H9 (cell line): Measurements from ENCODE around the gene LTBP2. TPM values are rescaled to one million over a fixed set of nuclear protein-coding genes. Genes with fewer than 3 reads are reported as not detected.

Experiments
- DNase-seq: peaks from one replicate; pipeline ENCODE4 v3.0.0-alpha.2; 2017
- H2AFZ ChIP-seq: one replicate; pipeline ENCODE4 v1.6.1; 2013; ENCODE audit warnings: mild to moderate bottlenecking, low read length, control low read depth, moderate library complexity
- H2AK5ac ChIP-seq: 2 replicates; pipeline ENCODE4 v1.6.1; 2013; ENCODE audit warnings: low read length, control low read depth, mixed read lengths; ENCODE audit not compliant: insufficient read length
- H2BK120ac ChIP-seq: one replicate; pipeline ENCODE4 v1.6.1; 2013; ENCODE audit warnings: low read depth, mild to moderate bottlenecking, low read length, control low read depth, inconsistent platforms; ENCODE audit not compliant: poor library complexity, severe bottlenecking
- H2BK12ac ChIP-seq: 2 replicates; pipeline ENCODE4 v1.6.1; 2013; ENCODE audit warnings: low read length, control low read depth, mixed read lengths, low read depth; ENCODE audit not compliant: insufficient read length
- H2BK15ac ChIP-seq: 2 replicates; pipeline ENCODE4 v1.6.1; 2013; ENCODE audit warnings: low read depth, low read length, control low read depth
- H2BK20ac ChIP-seq: one replicate; pipeline ENCODE4 v1.6.1; 2013; ENCODE audit warnings: low read depth, mild to moderate bottlenecking, low read length, control low read depth, inconsistent platforms; ENCODE audit not compliant: poor library complexity, severe bottlenecking
- H2BK5ac ChIP-seq: 2 replicates; pipeline ENCODE4 v1.6.1; 2013; ENCODE audit warnings: low read length, control low read depth, mixed read lengths; ENCODE audit not compliant: insufficient read length
- H3K14ac ChIP-seq: 2 replicates; pipeline ENCODE4 v1.6.1; 2013; ENCODE audit warnings: low read length, control low read depth; ENCODE audit not compliant: insufficient read depth
- H3K18ac ChIP-seq: 2 replicates; pipeline ENCODE4 v1.6.1; 2013; ENCODE audit warnings: low read depth, mild to moderate bottlenecking, mixed read lengths, low read length, control low read depth; ENCODE audit not compliant: insufficient read length
- H3K23ac ChIP-seq: 2 replicates; pipeline ENCODE4 v1.6.1; 2013; ENCODE audit warnings: low read length, control low read depth, mixed read lengths, low read depth; ENCODE audit not compliant: insufficient read length
- H3K23me2 ChIP-seq: 2 replicates; pipeline ENCODE4 v1.6.1; 2013; ENCODE audit warnings: low read depth, mild to moderate bottlenecking, mixed read lengths, low read length, control low read depth; ENCODE audit not compliant: insufficient read length, poor library complexity, severe bottlenecking
- H3K27ac ChIP-seq: 2 replicates; pipeline ENCODE4 v1.5.1; 2013; ENCODE audit warnings: low read length, control low read depth, mixed read lengths, low read depth; ENCODE audit not compliant: insufficient read length
- H3K27me3 ChIP-seq: 2 replicates; pipeline ENCODE4 v1.6.1; 2013; ENCODE audit warnings: low read length, control low read depth, inconsistent platforms; ENCODE audit not compliant: insufficient read depth
- H3K4ac ChIP-seq: 2 replicates; pipeline ENCODE4 v1.6.1; 2013; ENCODE audit warnings: low read depth, mild to moderate bottlenecking, control low read depth, inconsistent platforms, low read length, moderate library complexity
- H3K4me1 ChIP-seq: 2 replicates; pipeline ENCODE4 v1.6.1; 2013; ENCODE audit warnings: low read length, control low read depth, inconsistent platforms; ENCODE audit not compliant: insufficient read depth
- H3K4me2 ChIP-seq: 2 replicates; pipeline ENCODE4 v1.6.1; 2013; ENCODE audit warnings: low read length, control low read depth, mixed read lengths; ENCODE audit not compliant: insufficient read length, insufficient read depth
- H3K56ac ChIP-seq: 2 replicates; pipeline ENCODE4 v1.6.1; 2013; ENCODE audit warnings: low read depth, mild to moderate bottlenecking, mixed read lengths, low read length, control low read depth; ENCODE audit not compliant: insufficient read length
- H3K79me1 ChIP-seq: 2 replicates; pipeline ENCODE4 v1.6.1; 2013; ENCODE audit warnings: low read depth, mild to moderate bottlenecking, moderate library complexity, low read length, control low read depth, inconsistent platforms; ENCODE audit not compliant: insufficient read depth, poor library complexity, severe bottlenecking
- H3K79me2 ChIP-seq: 2 replicates; pipeline ENCODE4 v1.6.1; 2013; ENCODE audit warnings: low read length, control low read depth, inconsistent platforms; ENCODE audit not compliant: insufficient read depth
- H3K9ac ChIP-seq: 2 replicates; pipeline ENCODE4 v1.6.1; 2013; ENCODE audit warnings: low read length, control low read depth, mixed read lengths; ENCODE audit not compliant: insufficient read length; ENCODE audit errors: extremely low read depth
- H3K9me3 ChIP-seq: one replicate; pipeline ENCODE4 v1.6.1; 2013; ENCODE audit warnings: low read depth, low read length, inconsistent platforms; ENCODE audit not compliant: control insufficient read depth
- H3T11ph ChIP-seq: one replicate; pipeline ENCODE4 v1.6.1; 2013; ENCODE audit warnings: mild to moderate bottlenecking, low read length, control low read depth, inconsistent platforms
- H4K20me1 ChIP-seq: one replicate; pipeline ENCODE4 v1.6.1; 2013; ENCODE audit not compliant: control insufficient read depth, insufficient read length, insufficient read depth
- H4K5ac ChIP-seq: 2 replicates; pipeline ENCODE4 v1.6.1; 2013; ENCODE audit warnings: low read depth, mild to moderate bottlenecking, mixed read lengths, low read length, control low read depth; ENCODE audit not compliant: insufficient read length
- H4K8ac ChIP-seq: replicated peaks from 2 replicates; pipeline ENCODE4 v1.6.1; 2013; ENCODE audit warnings: low read length, control low read depth, mixed read lengths, low read depth; ENCODE audit not compliant: insufficient read length
- H4K91ac ChIP-seq: 2 replicates; pipeline ENCODE4 v1.6.1; 2013; ENCODE audit warnings: low read depth, mild to moderate bottlenecking, moderate library complexity, mixed read lengths, low read length, control low read depth; ENCODE audit not compliant: insufficient read length
- H3K27ac Mint-ChIP-seq, 3 experiments: 2 replicates in 2 of 3; 3 replicates in 1 of 3; pipeline ENCODE4 v1.8.0; 2020 to 2021; ENCODE audit warnings: mixed read lengths in 3 of 3, mild to moderate bottlenecking in 1 of 3, moderate library complexity in 1 of 3
- H3K27me3 Mint-ChIP-seq: 2 replicates; pipeline ENCODE4 v1.8.0; 2021; ENCODE audit warnings: low read depth, mild to moderate bottlenecking, moderate library complexity, mixed read lengths
- H3K36me3 Mint-ChIP-seq, 3 experiments: 2 replicates in 2 of 3; 3 replicates in 1 of 3; pipeline ENCODE4 v1.8.0; 2020 to 2021; ENCODE audit warnings: low read depth in 3 of 3, mixed read lengths in 3 of 3; ENCODE audit not compliant: insufficient read depth in 1 of 3
- H3K4me1 Mint-ChIP-seq, 2 experiments: 2 replicates each; pipeline ENCODE4 v1.8.0; 2020; ENCODE audit warnings: mixed read lengths in 2 of 2
- H3K4me3 Mint-ChIP-seq, 2 experiments: 2 replicates in 1 of 2; 3 replicates in 1 of 2; pipeline ENCODE4 v1.8.0; 2020 to 2021; ENCODE audit warnings: mild to moderate bottlenecking in 2 of 2, mixed read lengths in 2 of 2, moderate library complexity in 1 of 2
- H3K9me3 Mint-ChIP-seq, 2 experiments: 2 replicates in 1 of 2; 3 replicates in 1 of 2; pipeline ENCODE4 v1.8.0; 2020; ENCODE audit warnings: mild to moderate bottlenecking in 2 of 2, mixed read lengths in 2 of 2, moderate library complexity in 1 of 2
- WGBS: extraction: QIAGEN DNeasy Blood & Tissue Kit; methylation state at CpG from one replicate; pipeline ENCODE4 v1.1.7; 2013; ENCODE audit warnings: missing lambda C conversion rate, low lambda C conversion rate, mixed read lengths; ENCODE audit not compliant: insufficient read length; ENCODE audit errors: extremely low coverage; 5-methylcytosine and 5-hydroxymethylcytosine counted together
- total RNA-seq: library from RNA; stranded (reverse); gene quantifications from 2 replicates; pipeline ENCODE4 v1.2.1, GENCODE V29; 2021
- TF ChIP-seq, protein P1 (sequence below): fragments of 200-600 bp; sonication (generic); conservative IDR thresholded peaks from 3 replicates; pipeline ENCODE4 v1.8.0; 2021; ENCODE audit warnings: antibody characterized with exemption, mild to moderate bottlenecking

Gene LTBP2
- total RNA-seq, 1 experiment from 2014 or later: 0.77 TPM

DNA sequence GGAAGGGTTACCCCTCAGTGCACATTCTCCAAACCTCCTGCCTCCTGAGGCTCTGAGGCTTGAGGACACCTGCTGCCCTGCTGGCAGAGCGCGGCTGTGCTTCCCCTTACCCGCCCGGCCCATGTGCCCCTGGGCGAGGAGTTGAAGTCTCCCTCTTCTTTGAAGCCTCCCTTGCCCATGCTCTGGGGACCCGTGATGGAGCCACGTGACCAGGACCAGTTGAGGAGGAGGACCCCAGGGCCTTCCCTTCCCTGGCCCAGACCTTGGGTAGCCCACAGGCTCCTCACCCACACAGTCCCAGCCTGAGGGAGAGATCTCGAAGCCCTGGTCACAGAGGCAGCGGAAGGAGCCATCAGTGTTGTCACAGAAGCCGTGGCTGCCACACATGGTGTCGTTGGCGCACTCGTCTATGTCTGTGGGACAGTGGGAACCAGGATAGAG is 105.6 kb downstream of the LTBP2 start:
- no peak overlapping the region for H2BK15ac ChIP-seq
- H3K9ac ChIP-seq: no peak overlapping the region

More for the DNA sequence above, 105.6 kb downstream of the LTBP2 start:
- TF ChIP-seq, protein P1, sequence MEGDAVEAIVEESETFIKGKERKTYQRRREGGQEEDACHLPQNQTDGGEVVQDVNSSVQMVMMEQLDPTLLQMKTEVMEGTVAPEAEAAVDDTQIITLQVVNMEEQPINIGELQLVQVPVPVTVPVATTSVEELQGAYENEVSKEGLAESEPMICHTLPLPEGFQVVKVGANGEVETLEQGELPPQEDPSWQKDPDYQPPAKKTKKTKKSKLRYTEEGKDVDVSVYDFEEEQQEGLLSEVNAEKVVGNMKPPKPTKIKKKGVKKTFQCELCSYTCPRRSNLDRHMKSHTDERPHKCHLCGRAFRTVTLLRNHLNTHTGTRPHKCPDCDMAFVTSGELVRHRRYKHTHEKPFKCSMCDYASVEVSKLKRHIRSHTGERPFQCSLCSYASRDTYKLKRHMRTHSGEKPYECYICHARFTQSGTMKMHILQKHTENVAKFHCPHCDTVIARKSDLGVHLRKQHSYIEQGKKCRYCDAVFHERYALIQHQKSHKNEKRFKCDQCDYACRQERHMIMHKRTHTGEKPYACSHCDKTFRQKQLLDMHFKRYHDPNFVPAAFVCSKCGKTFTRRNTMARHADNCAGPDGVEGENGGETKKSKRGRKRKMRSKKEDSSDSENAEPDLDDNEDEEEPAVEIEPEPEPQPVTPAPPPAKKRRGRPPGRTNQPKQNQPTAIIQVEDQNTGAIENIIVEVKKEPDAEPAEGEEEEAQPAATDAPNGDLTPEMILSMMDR: no peak
- no CpG with 5 or more reads among the region's 13 CpGs for WGBS
- Mint-ChIP-seq H3K4me3 (no peak overlapping the region), H3K36me3 (no peaks in the 10 kb centered on the region; a peak in 1 of 7 replicates), H3K4me1 (peaks cover 38% of the 10 kb centered on the region in 2 experiments), H3K9me3 (no peaks in the 10 kb centered on the region), H3K27me3 (peaks cover 16% of the 10 kb centered on the region), H3K27ac (no peak overlapping the region)
- Histone ChIP-seq H3K4me1 (peaks cover 5% of the 10 kb centered on the region; the same call in 1 of the 2 replicates), H3K18ac (no peak overlapping the region), H2BK5ac (no peak overlapping the region), H3K27me3 (no peaks in the 10 kb centered on the region), H3K79me1 (no peaks in the 10 kb centered on the region), H3K14ac (no peak overlapping the region; the same call in 1 of the 2 replicates), H4K5ac (no peak overlapping the region), H2BK120ac (no peak overlapping the region), H2AK5ac (no peak overlapping the region), H2BK12ac (no peak overlapping the region), H3K9me3 (no peaks in the 10 kb centered on the region), H3K79me2 (no peaks in the 10 kb centered on the region), H2AFZ (no peak overlapping the region), H3K27ac (no peak overlapping the region), H3K23ac (no peak overlapping the region), H2BK20ac (no peak overlapping the region), H4K20me1 (no peaks in the 10 kb centered on the region), H3K56ac (no peak overlapping the region), H3K4me2 (no peak overlapping the region), H3T11ph (no peak overlapping the region), H4K8ac (no peak overlapping the region), H3K4ac (no peak overlapping the region), H3K23me2 (no peaks in the 10 kb centered on the region), H4K91ac (no peak overlapping the region)
- no peak for DNase-seq
